ENCODE measurements around the gene USP54. TPM values are rescaled to one million over a fixed set of nuclear protein-coding genes. Genes with fewer than 3 reads are reported as not detected.

The USP54 gene
- total and polyA plus RNA-seq, 2 of the 13 experiments (the other 11 are each of a cell fraction or from before 2014, with no cell fraction given) = 18.1 to 25.0 TPM

- no peak for ATAC-seq
- no TSS peak for BruUV-seq (replicated peaks)
- H3K4me2 ChIP-seq (ENCODE audit: low read depth, low read length) = no peak overlapping the region
- FAIRE-seq = no peak
- peaks cover 10 to 16% of the 10 kb centered on the region in 2 experiments; a peak in 4 of 5 replicates for H3K36me3 ChIP-seq (replicated peaks in 1 of 2; ENCODE audit: control insufficient read depth in 1 of 2, insufficient read depth in 2 of 2, low read length in 2 of 2)
- in situ Hi-C loops (cut with HindIII; ENCODE audit: extremely low pct_ligation_motif_present, low pct_unique_long_range_greater_than_20kb) = no loop called here
- H3K27ac ChIP-seq (ENCODE audit: extremely low read length, insufficient read depth, low read length) = no peak overlapping the region
- H3K4me3 ChIP-seq (replicated peaks in 1 of 3; ENCODE audit: insufficient read depth in 1 of 3, low read depth in 2 of 3, low read length in 3 of 3) = no peak overlapping the region
- ChIA-PET POLR2A (no interaction called here), CTCF (ENCODE audit: low intra/inter-chr PET ratio, low total read pairs) (no interaction called here)
- DNase-seq (ENCODE audit: low spot score) = no peak
- H4K20me1 ChIP-seq (ENCODE audit: insufficient read depth, low read length) = no peaks in the 10 kb centered on the region
- no peak overlapping the region for H3K9ac ChIP-seq (ENCODE audit: insufficient read depth, low read depth, low read length)
- no peaks in the 10 kb centered on the region for H3K27me3 ChIP-seq (ENCODE audit: control insufficient read depth in 1 of 2, insufficient read depth in 2 of 2, low read length in 2 of 2)
- intact Hi-C loops (cut with micrococcal nuclease; ENCODE audit: unreplicated experiment) = no loop called here
- H3K79me2 ChIP-seq (ENCODE audit: insufficient read depth, low read length) = no peaks in the 10 kb centered on the region
- no peaks in the 10 kb centered on the region for H3K9me3 ChIP-seq (ENCODE audit: low read length)
- no peak overlapping the region for H2AFZ ChIP-seq (ENCODE audit: low read length)
- H3K4me1 ChIP-seq (ENCODE audit: insufficient read depth, low read length) = peaks cover 1% of the 10 kb centered on the region
- 90% methylated on average over 1 of the region's 1 CpG for WGBS (ENCODE audit: low lambda C conversion rate)
- TF ChIP-seq ZFYVE20 (CRISPR knock-in tag; IDR thresholded peaks at IDR 0.05; ENCODE audit: borderline replicate concordance, low read depth) (no peak), MAX (IDR thresholded peaks at IDR 0.05) (no peak), AFF4 (CRISPR knock-in tag; IDR thresholded peaks at IDR 0.05) (no peak), GABPB1 (CRISPR knock-in tag; IDR thresholded peaks at IDR 0.05) (no peak), KMT2B (CRISPR knock-in tag; IDR thresholded peaks at IDR 0.05) (no peak), ZNF296 (CRISPR knock-in tag; conservative IDR thresholded peaks at IDR 0.05) (no peak), BCL6 (CRISPR knock-in tag; IDR thresholded peaks at IDR 0.05) (no peak), FLYWCH1 (CRISPR knock-in tag; IDR thresholded peaks at IDR 0.05) (no peak), HNF4G (IDR thresholded peaks at IDR 0.05; ENCODE audit: borderline replicate concordance, low read depth, low read length) (no peak), HNF4G (CRISPR knock-in tag; IDR thresholded peaks at IDR 0.05; ENCODE audit: borderline replicate concordance, low read depth) (no peak), AKAP8 (CRISPR knock-in tag; IDR thresholded peaks at IDR 0.05) (no peak), POLR2AphosphoS5 (IDR thresholded peaks at IDR 0.05; ENCODE audit: low read depth, low read length) (no peak), RELA (CRISPR knock-in tag; IDR thresholded peaks at IDR 0.05) (no peak), GPN1 (CRISPR knock-in tag; IDR thresholded peaks at IDR 0.05; ENCODE audit: borderline replicate concordance) (no peak), MATR3 (CRISPR knock-in tag; IDR thresholded peaks at IDR 0.05) (no peak)
Observed at GRCh38 chr10:73534857-73535256, 56.3 kb downstream of the USP54 start.
